ENCODE results near the gene SCIMP.

Gene SCIMP

DNA sequence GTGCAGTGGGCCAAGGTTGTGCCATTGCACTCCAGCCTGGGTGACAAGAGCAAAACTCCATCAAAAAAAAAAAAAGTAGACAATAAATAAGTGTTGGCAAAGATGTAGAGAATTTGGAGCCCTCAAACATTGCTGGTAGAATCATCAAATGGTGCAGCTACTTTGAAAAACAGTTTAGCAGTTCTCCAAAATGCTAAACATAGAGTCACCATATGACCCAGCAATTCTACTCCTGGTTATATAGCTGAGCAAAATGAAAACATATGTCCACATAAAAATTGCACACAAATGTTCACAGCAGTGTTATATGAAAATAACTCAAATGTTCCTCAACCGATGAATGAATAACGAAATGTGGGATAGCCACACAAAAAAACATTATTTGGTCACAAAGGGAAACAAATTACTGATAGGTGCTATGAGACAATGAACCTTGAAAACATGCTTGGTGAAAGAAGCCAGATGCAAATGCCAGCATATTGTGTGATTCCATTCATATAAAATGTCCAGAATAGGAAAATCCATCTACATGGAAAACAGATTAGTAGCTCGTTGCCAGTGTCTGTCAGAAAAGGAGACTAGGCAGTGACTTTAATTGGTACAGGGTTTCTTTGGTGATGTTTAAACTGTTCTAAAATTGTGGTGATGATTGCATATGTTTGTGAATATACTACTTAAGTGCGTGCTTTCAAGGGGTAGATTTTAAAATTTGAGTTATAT lies 34.7 kb upstream of the SCIMP start:
- TF ChIP-seq, protein P1, sequence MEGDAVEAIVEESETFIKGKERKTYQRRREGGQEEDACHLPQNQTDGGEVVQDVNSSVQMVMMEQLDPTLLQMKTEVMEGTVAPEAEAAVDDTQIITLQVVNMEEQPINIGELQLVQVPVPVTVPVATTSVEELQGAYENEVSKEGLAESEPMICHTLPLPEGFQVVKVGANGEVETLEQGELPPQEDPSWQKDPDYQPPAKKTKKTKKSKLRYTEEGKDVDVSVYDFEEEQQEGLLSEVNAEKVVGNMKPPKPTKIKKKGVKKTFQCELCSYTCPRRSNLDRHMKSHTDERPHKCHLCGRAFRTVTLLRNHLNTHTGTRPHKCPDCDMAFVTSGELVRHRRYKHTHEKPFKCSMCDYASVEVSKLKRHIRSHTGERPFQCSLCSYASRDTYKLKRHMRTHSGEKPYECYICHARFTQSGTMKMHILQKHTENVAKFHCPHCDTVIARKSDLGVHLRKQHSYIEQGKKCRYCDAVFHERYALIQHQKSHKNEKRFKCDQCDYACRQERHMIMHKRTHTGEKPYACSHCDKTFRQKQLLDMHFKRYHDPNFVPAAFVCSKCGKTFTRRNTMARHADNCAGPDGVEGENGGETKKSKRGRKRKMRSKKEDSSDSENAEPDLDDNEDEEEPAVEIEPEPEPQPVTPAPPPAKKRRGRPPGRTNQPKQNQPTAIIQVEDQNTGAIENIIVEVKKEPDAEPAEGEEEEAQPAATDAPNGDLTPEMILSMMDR (IDR thresholded peaks at IDR 0.05; ENCODE audit: low read length, missing control alignments), result no peak
- DNase-seq (ENCODE audit: low read depth), result no peak
- H3K4me3 ChIP-seq (replicated peaks; ENCODE audit: low read depth, low read length), result no peak overlapping the region

GRCh38 chr17:5264893-5265292 lies 30.2 kb upstream of the SCIMP start:
- H3K4me3 ChIP-seq (replicated peaks; ENCODE audit: low read depth, low read length), result no peak overlapping the region
- TF ChIP-seq, protein P1 (IDR thresholded peaks at IDR 0.05; ENCODE audit: low read length, missing control alignments), result no peak
- no peak for DNase-seq (ENCODE audit: low read depth)

GRCh38 chr17:5263441-5263840 lies 28.8 kb upstream of the SCIMP start:
- TF ChIP-seq, protein P1 (IDR thresholded peaks at IDR 0.05; ENCODE audit: low read length, missing control alignments), result no peak
- H3K4me3 ChIP-seq (replicated peaks; ENCODE audit: low read depth, low read length), result no peak overlapping the region
- DNase-seq (ENCODE audit: low read depth), result no peak

GRCh38 chr17:5262416-5262991 lies 27.8 kb upstream of the SCIMP start:
- no peak for DNase-seq (ENCODE audit: low read depth)
- TF ChIP-seq, protein P1 (IDR thresholded peaks at IDR 0.05; ENCODE audit: low read length, missing control alignments), result no peak
- no peak overlapping the region for H3K4me3 ChIP-seq (replicated peaks; ENCODE audit: low read depth, low read length)

DNA sequence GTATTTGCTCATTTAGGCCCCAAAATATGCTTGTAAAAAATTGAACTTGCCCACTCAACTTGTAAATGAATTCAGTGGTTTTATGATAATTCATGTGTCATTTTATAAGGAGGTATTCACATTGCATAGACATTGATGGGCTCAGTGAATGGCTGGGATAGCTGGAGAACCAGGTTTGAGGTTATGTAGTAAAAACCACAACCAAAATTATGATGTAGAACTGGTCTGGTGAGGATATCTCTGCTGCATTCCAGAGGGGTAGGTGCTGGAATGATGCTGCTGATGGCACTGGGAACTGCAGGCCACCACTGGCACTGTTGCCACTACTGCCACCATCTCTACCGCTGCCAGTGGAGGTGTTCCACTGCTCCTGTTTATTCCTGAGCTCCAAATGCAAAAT lies 25.9 kb upstream of the SCIMP start:
- H3K4me3 ChIP-seq (replicated peaks; ENCODE audit: low read depth, low read length), result no peak overlapping the region
- TF ChIP-seq, protein P1 (IDR thresholded peaks at IDR 0.05; ENCODE audit: low read length, missing control alignments), result no peak
- DNase-seq (ENCODE audit: low read depth), result no peak

GRCh38 chr17:5257124-5257523 lies 22.5 kb upstream of the SCIMP start:
- no peak for DNase-seq (ENCODE audit: low read depth)
- no peak overlapping the region for H3K4me3 ChIP-seq (replicated peaks; ENCODE audit: low read depth, low read length)
- TF ChIP-seq, protein P1 (IDR thresholded peaks at IDR 0.05; ENCODE audit: low read length, missing control alignments), result no peak
